Esophagus muscularis mucosa (tissue), 4 donors: ENCODE data around the gene TCF3. TPM values are rescaled to one million over a fixed set of nuclear protein-coding genes. Genes with fewer than 3 reads are reported as not detected.

Experiments
- DNase-seq: peaks from one replicate; pipeline ENCODE4 v3.0.0-alpha.2; 2017; ENCODE audit errors: extremely low spot score
- H3K27ac ChIP-seq, 4 donors: fragments of 200-600 bp; sonication (generic); replicated peaks in 1 of 4; 1 replicate in 3 of 4; 2 replicates in 1 of 4; pipeline ENCODE4 v1.5.1; 2016 to 2019; ENCODE audit warnings: mild to moderate bottlenecking in 1 of 4
- H3K27me3 ChIP-seq, 4 donors: fragments of 200-600 bp; sonication (generic); one replicate each; pipeline versions ENCODE4 v1.5.1 to v1.6.0; 2016 to 2019
- H3K36me3 ChIP-seq, 4 donors: fragments of 200-600 bp; sonication (generic); one replicate each; pipeline ENCODE4 v1.5.1; 2016 to 2019
- H3K4me1 ChIP-seq, 4 donors: fragments of 200-600 bp; sonication (generic); one replicate each; pipeline ENCODE4 v1.5.1; 2016 to 2019
- H3K4me3 ChIP-seq, 4 donors: fragments of 200-600 bp; sonication (generic); 1 replicate in 2 of 4; 2 replicates in 2 of 4; pipeline ENCODE4 v1.5.1; 2016 to 2019; ENCODE audit warnings: mild to moderate bottlenecking in 4 of 4, moderate library complexity in 1 of 4
- H3K9me3 ChIP-seq, 4 donors: fragments of 200-600 bp; sonication (generic); 1 replicate in 3 of 4; 2 replicates in 1 of 4; pipeline ENCODE4 v1.5.1; 2016 to 2019
- EP300 ChIP-seq: sonication (generic); formaldehyde crosslinking; IDR thresholded peaks from one replicate; pipeline ENCODE4 v1.6.1; 2017; ENCODE audit warnings: antibody characterized with exemption
- POLR2A ChIP-seq: fragments of 450-650 bp; IDR thresholded peaks from one replicate; pipeline ENCODE4 v1.6.1; 2017; ENCODE audit warnings: antibody characterized with exemption, moderate library complexity, mild to moderate bottlenecking, low read depth
- POLR2AphosphoS5 ChIP-seq, 2 donors: sonication (generic); formaldehyde crosslinking; IDR thresholded peaks; one replicate each; pipeline ENCODE4 v1.6.1; 2017; ENCODE audit warnings: antibody characterized with exemption in 2 of 2
- WGBS: methylation state at CpG from one replicate; pipeline ENCODE4 v1.1.5; 2018; 5-methylcytosine and 5-hydroxymethylcytosine counted together
- intact Hi-C: fragments of 100-400 bp; cut with DNase I; formaldehyde crosslinking; loops from one replicate; pipeline ENCODE4 v1.15.1; 2023
- total RNA-seq, 4 donors: library from RNA; depleted of rRNA; stranded (reverse); fragments of >200 nt; gene quantifications; one replicate each; pipeline versions ENCODE4 v1.1.0 to v1.2.1, GENCODE V29; 2016
- TF ChIP-seq, protein P1 (sequence below), 3 experiments: fragments of 200-600 bp in 2 of 3; fragments of 450-650 bp in 1 of 3; sonication (generic) in 2 of 3; IDR thresholded peaks; one replicate each; pipeline ENCODE4 v1.5.1; 2017 to 2019; ENCODE audit warnings: antibody characterized with exemption in 3 of 3, mild to moderate bottlenecking in 2 of 3, moderate library complexity in 1 of 3

The TCF3 gene
- total RNA-seq, 4 donors from 2014 or later, result 32.0 to 53.6 (median 46.5) TPM

DNA sequence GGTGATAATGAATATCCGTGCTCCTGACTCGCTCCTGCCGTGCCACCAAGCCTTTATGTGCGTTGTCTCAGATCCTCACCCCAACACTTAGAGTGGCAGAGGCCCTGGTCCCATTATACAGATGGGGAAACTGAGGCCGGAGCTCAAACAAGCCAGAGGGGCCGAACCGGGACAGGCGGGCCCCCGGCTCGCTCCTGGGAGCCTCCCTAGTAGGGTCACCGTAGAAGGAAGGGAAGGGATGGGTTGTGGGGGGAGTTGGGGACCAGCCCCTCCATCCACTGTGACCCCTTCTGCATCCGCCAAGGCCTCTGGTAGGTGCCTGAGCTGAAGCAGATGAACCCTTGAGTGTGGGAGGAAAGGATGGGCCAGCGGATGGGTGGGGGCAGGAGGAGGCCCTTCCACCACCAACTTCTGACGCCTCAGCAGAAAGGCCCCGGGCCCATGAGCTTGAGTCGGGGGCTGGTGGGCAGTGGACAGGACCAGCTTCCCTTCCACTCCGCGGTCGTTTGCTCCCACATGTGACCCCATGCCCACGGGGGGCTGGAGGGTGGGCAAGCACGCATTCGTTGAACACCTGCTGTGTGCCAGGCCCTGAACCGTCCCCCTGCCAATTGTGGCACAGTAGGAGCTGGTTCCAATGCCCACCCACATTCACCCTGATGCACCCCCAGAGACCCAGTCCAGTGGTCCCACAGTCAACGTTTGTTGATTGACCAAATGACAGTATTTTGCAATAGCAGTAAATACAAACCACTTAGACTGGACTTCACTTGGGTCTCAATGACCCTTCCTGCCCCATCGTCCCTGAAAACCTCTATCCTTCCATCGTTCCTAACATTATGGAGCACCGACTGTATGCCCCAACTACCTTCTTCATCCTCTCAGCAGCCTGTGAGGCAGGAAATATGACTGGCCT is 24.2 kb upstream of the TCF3 start:
- peaks cover 7 to 100% (median 54%) of the 10 kb centered on the region in 4 donors for H3K27me3 ChIP-seq
- TF ChIP-seq, protein P1, sequence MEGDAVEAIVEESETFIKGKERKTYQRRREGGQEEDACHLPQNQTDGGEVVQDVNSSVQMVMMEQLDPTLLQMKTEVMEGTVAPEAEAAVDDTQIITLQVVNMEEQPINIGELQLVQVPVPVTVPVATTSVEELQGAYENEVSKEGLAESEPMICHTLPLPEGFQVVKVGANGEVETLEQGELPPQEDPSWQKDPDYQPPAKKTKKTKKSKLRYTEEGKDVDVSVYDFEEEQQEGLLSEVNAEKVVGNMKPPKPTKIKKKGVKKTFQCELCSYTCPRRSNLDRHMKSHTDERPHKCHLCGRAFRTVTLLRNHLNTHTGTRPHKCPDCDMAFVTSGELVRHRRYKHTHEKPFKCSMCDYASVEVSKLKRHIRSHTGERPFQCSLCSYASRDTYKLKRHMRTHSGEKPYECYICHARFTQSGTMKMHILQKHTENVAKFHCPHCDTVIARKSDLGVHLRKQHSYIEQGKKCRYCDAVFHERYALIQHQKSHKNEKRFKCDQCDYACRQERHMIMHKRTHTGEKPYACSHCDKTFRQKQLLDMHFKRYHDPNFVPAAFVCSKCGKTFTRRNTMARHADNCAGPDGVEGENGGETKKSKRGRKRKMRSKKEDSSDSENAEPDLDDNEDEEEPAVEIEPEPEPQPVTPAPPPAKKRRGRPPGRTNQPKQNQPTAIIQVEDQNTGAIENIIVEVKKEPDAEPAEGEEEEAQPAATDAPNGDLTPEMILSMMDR (IDR thresholded peaks at IDR 0.05), result no peak
- TF ChIP-seq POLR2AphosphoS5 (IDR thresholded peaks at IDR 0.05) (no peak), EP300 (no peak), POLR2A (no peak)
- no peaks in the 10 kb centered on the region for H3K36me3 ChIP-seq
- H3K4me3 ChIP-seq, result no peak overlapping the region
- no peak overlapping the region for H3K27ac ChIP-seq
- intact Hi-C loops, result loop anchor here (10.0 kb wide), 1 partner anchor 148 kb away; no protein-coding TSS in a partner anchor
- 48% methylated on average over 24 of the region's 27 CpGs for WGBS
- DNase-seq, result no peak
- no peaks in the 10 kb centered on the region for H3K9me3 ChIP-seq
- H3K4me1 ChIP-seq, result peaks cover 8 to 24% (median 18%) of the 10 kb centered on the region in 4 donors

DNA sequence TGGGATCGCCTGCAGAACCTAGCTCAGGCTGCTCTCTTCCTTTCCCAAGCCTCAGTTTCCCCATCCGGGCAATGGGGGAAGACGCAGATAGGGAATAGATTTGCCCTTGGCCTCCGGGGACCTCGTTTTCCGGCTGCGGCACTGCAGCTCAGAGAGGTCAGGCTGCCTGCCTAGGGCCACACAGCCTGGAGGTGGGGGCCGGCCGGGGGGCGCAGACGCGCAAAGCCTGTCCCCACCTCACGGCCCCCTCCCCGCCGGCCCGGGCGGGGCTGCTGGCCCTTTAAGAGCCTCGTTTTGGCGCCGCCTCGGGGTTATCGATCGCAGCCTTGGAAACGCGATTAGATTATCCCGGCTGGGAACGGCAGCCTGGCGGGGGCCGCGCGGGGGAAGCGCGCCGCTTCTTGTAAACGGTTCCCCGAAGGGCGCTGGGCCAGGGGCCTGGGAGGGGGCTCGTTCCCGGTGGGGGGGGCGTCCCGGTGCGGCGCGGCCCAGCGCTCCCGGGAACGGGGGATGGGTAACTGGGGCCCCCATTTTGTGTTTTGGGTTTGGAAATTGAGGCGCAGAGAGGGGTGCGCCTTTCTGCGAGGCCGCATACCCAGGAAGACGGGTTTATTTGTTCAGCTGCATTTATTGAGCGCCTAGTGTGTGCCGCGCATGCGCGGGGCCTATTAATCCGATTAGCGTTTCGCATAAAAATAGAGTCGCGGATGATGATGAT is 23.4 kb upstream of the TCF3 start:
- H3K27ac ChIP-seq, result no peak overlapping the region
- peaks cover 8 to 25% (median 19%) of the 10 kb centered on the region in 4 donors for H3K4me1 ChIP-seq
- no peak overlapping the region for H3K4me3 ChIP-seq
- peaks cover 7 to 100% (median 62%) of the 10 kb centered on the region in 4 donors for H3K27me3 ChIP-seq
- DNase-seq, result no peak
- TF ChIP-seq, protein P1 (IDR thresholded peaks at IDR 0.05), result no peak
- TF ChIP-seq EP300 (no peak), POLR2A (no peak), POLR2AphosphoS5 (IDR thresholded peaks at IDR 0.05) (no peak)
- no peaks in the 10 kb centered on the region for H3K36me3 ChIP-seq
- WGBS, result 8% methylated on average over 44 of the region's 62 CpGs
- intact Hi-C loops, result loop anchor here (2.0 to 10.0 kb wide), 2 partner anchors 129 to 149 kb away; no protein-coding TSS in a partner anchor
- no peaks in the 10 kb centered on the region for H3K9me3 ChIP-seq

DNA sequence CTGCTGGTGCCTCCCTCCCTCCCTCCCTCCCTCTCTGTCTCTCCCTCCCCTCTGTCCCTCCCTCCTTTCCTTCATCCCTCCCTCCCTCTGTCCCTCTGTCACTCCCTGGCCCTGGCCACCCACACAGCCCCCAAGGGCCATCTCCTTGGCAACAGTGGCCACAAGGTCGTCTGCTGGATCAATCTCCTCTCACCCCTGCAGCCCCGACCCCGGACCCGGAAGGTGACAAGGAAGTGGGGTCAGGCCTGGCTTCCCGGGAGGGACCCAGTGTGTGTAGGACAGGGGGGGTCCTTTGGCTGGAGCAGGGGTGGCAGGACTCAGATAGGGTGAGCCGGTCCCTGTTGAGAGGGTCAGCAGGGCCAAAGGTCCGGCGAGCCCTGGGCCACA is 21.9 kb upstream of the TCF3 start:
- TF ChIP-seq POLR2AphosphoS5 (IDR thresholded peaks at IDR 0.05) (no peak), EP300 (no peak), POLR2A (no peak)
- TF ChIP-seq, protein P1 (IDR thresholded peaks at IDR 0.05), result no peak
- DNase-seq, result no peak
- H3K36me3 ChIP-seq, result no peaks in the 10 kb centered on the region
- H3K9me3 ChIP-seq, result no peaks in the 10 kb centered on the region
- 34% methylated on average over 7 of the region's 8 CpGs for WGBS
- peaks cover 8 to 25% (median 19%) of the 10 kb centered on the region in 4 donors for H3K4me1 ChIP-seq
- H3K4me3 ChIP-seq, result no peak overlapping the region
- no peak overlapping the region for H3K27ac ChIP-seq
- peaks cover 7 to 100% (median 70%) of the 10 kb centered on the region in 4 donors for H3K27me3 ChIP-seq
- intact Hi-C loops, result loop anchor here (2.0 to 10.0 kb wide), 2 partner anchors 127 to 151 kb away; no protein-coding TSS in a partner anchor

DNA sequence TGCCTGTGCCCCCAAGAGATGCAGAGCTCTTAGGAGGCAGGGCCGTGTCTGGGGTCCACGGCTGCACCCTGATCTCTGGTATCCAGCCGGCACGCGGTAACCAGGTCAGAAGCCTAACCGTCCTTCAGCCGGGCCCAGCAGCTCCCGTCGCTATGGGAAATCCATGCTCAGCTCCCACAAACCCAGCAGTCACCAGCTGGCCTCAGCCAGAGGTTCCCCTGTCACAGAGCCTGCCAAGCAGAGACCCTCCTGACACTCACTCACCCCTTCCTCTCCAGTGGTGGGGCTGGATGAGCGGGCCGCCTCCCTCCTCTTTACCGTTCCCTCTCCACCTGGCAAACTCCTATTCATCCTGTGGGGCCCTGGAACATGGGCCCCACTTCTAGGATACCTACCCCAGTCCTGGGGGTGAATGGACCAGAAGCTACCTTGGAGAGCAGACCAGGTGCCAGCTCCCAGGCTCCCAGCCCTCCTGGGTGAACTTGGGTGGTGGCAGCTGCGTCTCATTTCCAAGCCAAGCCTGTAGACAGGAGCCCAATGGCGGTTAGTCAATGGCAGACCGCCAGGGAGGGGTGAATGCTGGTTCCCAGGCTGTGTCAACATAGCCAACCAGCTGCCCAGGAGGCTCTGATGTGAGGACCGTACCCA is 21.4 kb upstream of the TCF3 start:
- Histone ChIP-seq H3K4me1 (peaks cover 8 to 30% (median 25%) of the 10 kb centered on the region in 4 donors), H3K9me3 (no peaks in the 10 kb centered on the region), H3K4me3 (no peak overlapping the region), H3K36me3 (no peaks in the 10 kb centered on the region), H3K27ac (no peak overlapping the region), H3K27me3 (peaks cover 7 to 100% (median 73%) of the 10 kb centered on the region in 4 donors)
- no peak for DNase-seq
- no peak for TF ChIP-seq POLR2AphosphoS5 (IDR thresholded peaks at IDR 0.05)
- TF ChIP-seq POLR2A, result no peak
- 60% methylated on average over 14 of the region's 16 CpGs for WGBS
- intact Hi-C loops, result loop anchor here (2.0 to 10.0 kb wide), 2 partner anchors 127 to 151 kb away; no protein-coding TSS in a partner anchor
